Measurements from ENCODE around the gene METTL5.

The METTL5 gene

DNA sequence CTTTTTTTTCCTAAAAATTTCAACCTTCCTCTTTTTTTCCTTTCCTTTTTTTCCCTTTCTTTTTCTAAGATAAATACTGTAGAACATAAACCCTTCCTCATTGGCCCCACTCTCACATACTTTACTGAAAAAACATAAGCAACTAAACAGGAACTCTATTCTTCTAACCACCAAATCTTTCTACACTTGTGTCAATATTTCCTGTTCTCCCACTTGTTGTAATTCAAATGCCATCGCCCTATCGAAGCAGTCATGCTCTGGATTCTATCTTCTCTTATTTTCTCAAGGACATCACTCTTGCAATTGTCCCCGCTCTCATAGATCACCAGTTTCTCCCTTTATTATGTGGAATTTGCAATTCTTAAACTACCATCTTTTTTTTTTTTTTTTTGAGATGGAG, 46.3 kb downstream of the METTL5 start:
- DNase-seq, result no peak

DNA sequence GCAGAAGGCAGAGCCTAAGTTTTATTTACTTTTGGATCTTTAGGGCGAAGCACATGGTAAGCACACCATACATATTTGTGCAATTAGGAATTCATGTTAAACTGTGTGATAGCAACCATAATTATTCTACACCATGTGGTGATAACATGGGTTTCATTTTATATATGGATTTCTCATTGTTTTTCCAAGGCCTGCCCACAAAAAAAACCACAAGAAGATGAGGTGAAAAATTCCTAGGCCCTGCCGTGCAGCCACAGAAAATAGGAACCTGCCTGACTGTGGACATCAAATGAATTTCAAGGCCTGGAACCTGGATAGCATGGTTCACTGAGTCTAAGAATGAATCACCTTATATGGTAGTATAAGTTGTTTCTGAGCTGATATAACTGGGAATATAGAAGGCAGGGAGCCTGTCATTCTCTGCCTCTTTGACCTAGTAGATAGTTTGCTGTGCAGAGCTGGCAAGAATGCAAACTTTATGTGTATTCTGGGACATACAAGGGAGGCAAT, 48.4 kb downstream of the METTL5 start:
- DNase-seq, result no peak

DNA sequence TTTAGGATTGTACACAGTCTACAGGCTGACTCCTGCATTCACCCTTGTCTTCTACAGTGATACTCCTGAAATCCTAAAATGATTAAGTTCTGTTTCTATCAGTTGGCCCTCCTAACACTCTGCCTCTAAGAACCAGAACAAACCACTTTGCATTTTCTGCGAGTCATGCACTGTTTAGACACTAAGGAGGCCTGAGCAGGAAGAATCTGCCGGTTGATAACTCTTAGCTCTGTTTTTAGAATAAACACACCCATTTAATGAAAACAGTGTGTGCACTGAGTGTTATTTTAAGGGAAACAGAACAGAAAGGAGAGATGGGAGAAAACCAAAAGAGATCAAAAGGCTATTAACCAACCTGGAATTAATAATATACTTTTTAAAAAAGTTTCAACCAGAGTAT, 48.9 kb downstream of the METTL5 start:
- DNase-seq, result no peak

DNA sequence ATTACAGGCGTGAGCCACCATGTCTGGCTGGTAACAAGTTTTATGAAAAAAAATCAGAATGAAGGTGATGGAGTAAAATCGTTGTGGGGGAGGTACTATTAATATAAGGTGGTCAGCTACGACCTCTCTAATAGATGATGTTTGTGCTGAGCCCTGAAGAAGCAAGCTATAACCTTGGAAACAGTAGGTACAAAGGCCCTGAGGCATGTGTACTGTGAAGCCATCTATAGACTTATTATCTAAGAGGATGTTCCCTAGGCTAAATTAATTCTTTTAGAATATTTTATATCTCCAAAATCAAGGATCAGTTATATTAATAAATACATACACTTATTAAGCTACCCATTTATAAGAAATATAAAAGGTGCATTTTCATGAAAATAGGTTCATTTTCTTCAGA, 49.4 kb downstream of the METTL5 start:
- DNase-seq, result no peak

DNA sequence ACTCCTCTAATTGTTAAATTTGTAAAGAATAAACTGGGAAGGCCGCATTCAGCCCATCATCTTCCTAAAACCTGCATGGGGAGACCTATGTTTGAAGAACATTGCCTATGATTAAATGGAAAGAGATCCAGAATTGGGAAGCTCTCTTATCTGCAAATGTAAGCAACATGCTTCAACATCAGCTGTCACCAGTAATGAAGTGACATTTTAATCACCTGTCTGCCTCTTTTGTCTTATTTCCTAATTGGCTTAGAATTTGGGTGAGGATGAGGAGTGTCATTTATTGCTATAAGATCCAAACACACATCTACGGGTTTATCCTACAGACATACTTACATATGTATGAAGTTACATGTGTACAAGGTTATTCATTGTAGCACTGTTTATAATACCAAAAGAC, 52.1 kb downstream of the METTL5 start:
- no peak for DNase-seq

DNA sequence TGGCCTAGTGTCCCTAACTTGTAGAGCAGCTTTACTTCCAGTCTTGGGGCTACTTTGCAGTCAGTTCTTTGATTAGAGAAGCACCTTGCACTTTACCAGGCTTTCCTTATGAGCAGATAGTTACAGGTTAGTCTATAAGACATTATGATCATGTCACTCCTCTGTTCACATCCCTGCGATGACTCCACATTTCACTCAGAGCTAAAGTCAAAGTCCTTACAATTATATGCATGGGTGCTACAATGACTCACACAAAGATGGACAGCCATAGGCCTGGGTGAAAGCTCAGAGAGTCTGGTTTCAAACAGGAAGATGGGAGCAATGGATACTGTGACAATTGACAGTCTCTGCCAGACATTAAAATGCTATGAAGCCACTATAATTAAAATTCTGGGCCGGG, 53.1 kb downstream of the METTL5 start:
- no peak for DNase-seq

DNA sequence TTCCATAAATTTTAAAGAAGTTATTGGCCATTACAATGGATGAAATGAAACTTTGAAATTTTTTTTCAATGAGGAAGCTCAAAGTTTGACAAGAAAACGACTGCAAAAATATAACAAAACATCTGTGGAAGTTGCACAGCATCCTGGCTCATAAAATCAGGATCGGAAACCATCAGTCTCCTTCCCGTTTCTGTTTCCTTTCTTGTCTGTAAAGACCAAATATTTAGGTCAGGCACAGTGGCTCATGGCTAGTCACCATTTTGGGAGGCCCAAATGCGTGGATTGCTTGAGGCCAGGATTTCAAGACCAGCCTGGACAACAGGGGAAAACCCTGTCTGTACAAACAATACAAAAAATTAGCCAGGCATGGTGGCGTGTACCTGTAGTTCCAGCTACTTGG, 53.7 kb downstream of the METTL5 start:
- DNase-seq, result no peak

DNA sequence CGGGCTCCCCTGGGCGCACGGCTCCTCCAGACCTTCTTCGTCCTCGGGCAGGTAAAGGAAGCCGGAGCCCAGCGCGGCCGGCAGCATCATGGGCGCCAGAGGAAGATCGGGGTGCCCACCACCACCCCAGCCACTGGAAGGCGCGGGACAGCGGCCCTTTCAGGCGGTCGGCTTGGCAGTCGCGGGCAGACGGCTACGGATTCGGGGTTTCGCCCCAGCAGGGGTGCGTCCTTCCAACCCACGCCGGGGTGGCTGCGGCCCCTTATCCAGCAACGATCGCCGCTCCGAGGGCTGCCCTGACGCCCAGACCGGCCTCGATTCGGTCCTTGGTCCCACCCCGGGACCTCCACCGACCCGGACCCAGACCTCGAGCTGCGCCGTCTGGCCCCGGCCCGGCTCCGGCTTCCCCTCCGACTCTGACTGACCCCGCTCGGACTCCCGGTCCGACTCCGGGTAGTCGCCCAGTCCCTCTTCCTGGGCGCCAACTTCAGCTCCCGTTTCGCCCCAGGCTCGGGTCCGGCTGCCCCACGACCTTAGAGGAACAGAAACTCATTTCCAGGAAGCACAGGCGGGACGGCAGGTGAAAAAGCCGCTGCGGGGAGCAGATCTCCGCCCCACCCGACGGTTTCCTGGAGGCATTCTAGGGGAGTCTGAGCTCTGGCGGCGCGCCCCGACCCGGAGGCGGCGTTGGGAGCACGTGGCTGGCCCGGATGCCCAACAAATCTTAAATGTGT, 56.3 kb downstream of the METTL5 start:
- no peak for DNase-seq

DNA sequence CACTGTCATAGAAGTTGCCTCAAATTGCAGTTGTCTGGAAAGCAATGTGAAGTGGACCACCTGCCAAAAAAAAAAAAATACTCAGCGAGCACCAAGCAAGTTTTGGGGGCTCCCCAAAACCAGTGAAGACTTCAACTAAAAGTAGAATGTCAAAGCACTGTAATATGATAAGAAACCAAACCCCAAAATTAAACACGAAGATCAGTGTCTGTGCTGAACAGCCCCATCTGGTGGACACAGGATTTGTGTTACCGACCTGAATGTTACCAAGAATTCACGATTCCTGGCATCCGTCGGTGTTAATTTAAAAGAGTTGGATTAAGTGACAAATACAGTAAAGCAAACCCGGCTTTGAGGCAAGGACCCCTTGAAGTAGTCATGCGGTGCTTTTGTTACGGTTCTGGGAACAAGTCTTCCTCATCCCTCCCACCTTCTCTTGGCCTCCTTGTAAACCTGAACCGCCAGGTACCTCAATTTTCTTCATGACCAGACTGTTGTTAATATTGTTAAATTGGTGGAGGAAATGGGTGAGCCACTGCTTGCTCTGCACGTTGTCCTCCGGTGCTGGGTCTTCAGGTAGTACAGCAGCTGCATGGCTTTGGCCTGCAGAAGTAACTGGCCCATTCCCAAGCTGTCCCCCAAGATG, 57.3 kb downstream of the METTL5 start:
- no peak for DNase-seq

DNA sequence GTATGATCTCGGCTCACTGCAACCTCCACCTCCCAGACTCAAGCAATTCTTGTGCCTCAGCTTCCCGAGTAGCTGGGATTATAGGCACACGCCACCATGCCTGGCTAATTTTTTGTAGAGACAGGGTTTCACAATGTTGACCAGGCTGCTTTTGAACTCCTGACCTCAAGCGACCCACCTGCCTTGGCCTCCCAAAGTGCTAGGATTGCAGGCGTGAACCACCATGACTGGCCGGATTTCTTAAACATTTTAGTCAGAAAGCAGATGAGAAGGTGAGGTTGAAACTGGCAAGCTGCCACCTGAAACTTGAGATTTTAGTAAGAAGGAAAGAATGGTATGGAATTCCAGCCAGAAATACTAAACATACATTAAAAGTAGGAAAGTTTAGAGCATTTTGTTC, 59.2 kb downstream of the METTL5 start:
- no peak for DNase-seq

DNA sequence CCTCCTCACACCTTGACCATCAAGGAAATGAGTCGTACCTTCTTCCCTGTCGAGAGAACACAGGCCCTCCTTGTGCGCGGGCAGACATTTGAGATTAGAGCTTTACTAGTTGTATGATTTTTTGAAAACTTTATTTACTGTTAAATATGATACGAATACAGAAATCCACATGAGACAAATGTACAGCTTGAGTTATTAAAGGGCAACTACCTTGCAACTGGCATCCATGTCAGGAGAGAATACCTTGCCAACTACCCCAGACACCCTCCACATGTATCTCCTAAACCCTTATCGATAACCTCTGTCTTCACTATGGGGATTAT, 62.8 kb downstream of the METTL5 start:
- DNase-seq, result no peak

Measured in cortex of kidney (tissue), 1 donor.